ACC112 (cell line): Measurements from ENCODE around the gene GPBP1L1.
"Not testable (repeated sequence)": the region's sequence is repeated elsewhere in the genome, so short reads cannot be mapped to it uniquely, and the experiment has no call there.

Source experiments
- H2AFZ ChIP-seq: fragments of 200-600 bp; sonication (generic); one replicate; pipeline ENCODE4 v1.6.0; 2017; ENCODE audit warnings: antibody characterized with exemption, low read length; ENCODE audit not compliant: unreplicated experiment
- H3K27ac ChIP-seq: fragments of 200-600 bp; sonication (generic); 2 replicates; pipeline ENCODE4 v1.5.1; 2014; ENCODE audit warnings: low read depth, mild to moderate bottlenecking, antibody characterized with exemption, low read length, moderate library complexity
- H3K27me3 ChIP-seq: fragments of 200-600 bp; sonication (generic); 2 replicates; pipeline ENCODE4 v1.6.1; 2014; ENCODE audit warnings: mild to moderate bottlenecking, antibody characterized with exemption, low read length, moderate library complexity, mixed read lengths; ENCODE audit not compliant: insufficient read depth
- H3K36me3 ChIP-seq: fragments of 200-600 bp; sonication (generic); 2 replicates; pipeline ENCODE4 v1.6.1; 2016; ENCODE audit warnings: mild to moderate bottlenecking, antibody characterized with exemption, low read length, moderate library complexity, mixed read lengths; ENCODE audit not compliant: insufficient read depth
- H3K4me1 ChIP-seq: fragments of 200-600 bp; sonication (generic); one replicate; pipeline ENCODE4 v1.6.1; 2016; ENCODE audit warnings: low read length, mixed read lengths; ENCODE audit not compliant: insufficient read depth, unreplicated experiment, control insufficient read depth
- H3K4me3 ChIP-seq: fragments of 200-600 bp; sonication (generic); 2 replicates; pipeline ENCODE4 v1.5.1; 2014; ENCODE audit warnings: mild to moderate bottlenecking, low read depth, low read length
- H3K79me2 ChIP-seq: fragments of 200-600 bp; sonication (generic); one replicate; pipeline ENCODE4 v1.6.0; 2016; ENCODE audit warnings: low read length; ENCODE audit not compliant: control insufficient read depth, unreplicated experiment, insufficient read depth

GPBP1L1 gene

GRCh38 chr1:45679123-45679522, 7.2 kb downstream of the GPBP1L1 start:
- Histone ChIP-seq H3K4me1 (peaks cover 46% of the 10 kb centered on the region), H3K79me2 (peaks cover 94% of the 10 kb centered on the region), H3K36me3 (no peaks in the 10 kb centered on the region), H3K4me3 (peak overlapping the region; percentile 30), H3K27me3 (no peaks in the 10 kb centered on the region), H3K27ac (peak overlapping the region; percentile 41), H2AFZ (no peak overlapping the region)

GRCh38 chr1:45678489-45678888, 7.8 kb downstream of the GPBP1L1 start:
- H3K79me2 ChIP-seq, result peaks cover 94% of the 10 kb centered on the region
- no peak overlapping the region for H2AFZ ChIP-seq
- no peaks in the 10 kb centered on the region for H3K36me3 ChIP-seq
- H3K27me3 ChIP-seq, result no peaks in the 10 kb centered on the region
- peaks cover 45% of the 10 kb centered on the region for H3K4me1 ChIP-seq
- peak overlapping the region; percentile 41; the same call in 1 of the 2 replicates for H3K27ac ChIP-seq
- peak overlapping the region; percentile 30 for H3K4me3 ChIP-seq

- no peaks in the 10 kb centered on the region for H3K27me3 ChIP-seq
- no peaks in the 10 kb centered on the region for H3K36me3 ChIP-seq
- H3K4me1 ChIP-seq, result peaks cover 44% of the 10 kb centered on the region
- H3K27ac ChIP-seq, result no peak overlapping the region
- no peak overlapping the region for H3K4me3 ChIP-seq
- H2AFZ ChIP-seq, result no peak overlapping the region
- peaks cover 94% of the 10 kb centered on the region for H3K79me2 ChIP-seq
Observed at GRCh38 chr1:45677751-45678245, 8.5 kb downstream of the GPBP1L1 start.

GRCh38 chr1:45676553-45676952, 9.8 kb downstream of the GPBP1L1 start:
- peaks cover 37% of the 10 kb centered on the region for H3K4me1 ChIP-seq
- H3K36me3 ChIP-seq, H3K27me3 ChIP-seq, H2AFZ ChIP-seq, H3K27ac ChIP-seq, H3K4me3 ChIP-seq: not testable (repeated sequence)
- peaks cover 94% of the 10 kb centered on the region for H3K79me2 ChIP-seq

- Histone ChIP-seq H3K4me1 (peaks cover 34% of the 10 kb centered on the region), H3K27ac (no peak overlapping the region), H3K79me2 (peaks cover 95% of the 10 kb centered on the region), H3K36me3 (no peaks in the 10 kb centered on the region), H3K27me3 (no peaks in the 10 kb centered on the region), H2AFZ (no peak overlapping the region), H3K4me3 (no peak overlapping the region)
Observed at GRCh38 chr1:45674478-45674877, 11.9 kb downstream of the GPBP1L1 start.

- Histone ChIP-seq H3K4me1 (peaks cover 34% of the 10 kb centered on the region), H3K79me2 (peaks cover 95% of the 10 kb centered on the region), H3K4me3 (no peak overlapping the region), H2AFZ (no peak overlapping the region), H3K27me3 (no peaks in the 10 kb centered on the region), H3K27ac (no peak overlapping the region), H3K36me3 (no peaks in the 10 kb centered on the region)
Observed at GRCh38 chr1:45673956-45674355, 12.4 kb downstream of the GPBP1L1 start.

GRCh38 chr1:45669859-45670655, 16.3 kb downstream of the GPBP1L1 start:
- peaks cover 18% of the 10 kb centered on the region for H3K4me1 ChIP-seq
- no peak overlapping the region for H2AFZ ChIP-seq
- no peaks in the 10 kb centered on the region for H3K36me3 ChIP-seq
- H3K27me3 ChIP-seq, result no peaks in the 10 kb centered on the region
- no peak overlapping the region for H3K4me3 ChIP-seq
- H3K27ac ChIP-seq, result peak overlapping the region; percentile 52
- peaks cover 96% of the 10 kb centered on the region for H3K79me2 ChIP-seq

GRCh38 chr1:45669379-45669778, 17.0 kb downstream of the GPBP1L1 start:
- Histone ChIP-seq H3K4me3 (no peak overlapping the region), H3K79me2 (peaks cover 96% of the 10 kb centered on the region), H3K27me3 (no peaks in the 10 kb centered on the region), H3K27ac (peak overlapping the region; percentile 52), H3K4me1 (peaks cover 18% of the 10 kb centered on the region), H2AFZ (no peak overlapping the region), H3K36me3 (no peaks in the 10 kb centered on the region)

- peaks cover 18% of the 10 kb centered on the region for H3K4me1 ChIP-seq
- no peak overlapping the region for H3K4me3 ChIP-seq
- H2AFZ ChIP-seq, result no peak overlapping the region
- H3K79me2 ChIP-seq, result peaks cover 94% of the 10 kb centered on the region
- H3K36me3 ChIP-seq, result no peaks in the 10 kb centered on the region
- no peak overlapping the region for H3K27ac ChIP-seq
- no peaks in the 10 kb centered on the region for H3K27me3 ChIP-seq
Observed at GRCh38 chr1:45668526-45668925, 17.8 kb downstream of the GPBP1L1 start.

- no peaks in the 10 kb centered on the region for H3K27me3 ChIP-seq
- no peak overlapping the region for H2AFZ ChIP-seq
- no peak overlapping the region for H3K4me3 ChIP-seq
- H3K27ac ChIP-seq, result no peak overlapping the region
- H3K79me2 ChIP-seq, result peaks cover 94% of the 10 kb centered on the region
- peaks cover 18% of the 10 kb centered on the region for H3K4me1 ChIP-seq
- H3K36me3 ChIP-seq, result no peaks in the 10 kb centered on the region
Observed at GRCh38 chr1:45667321-45668111, 18.8 kb downstream of the GPBP1L1 start.
